GM23248 (cell line): ENCODE data around the gene NR3C1.

Source experiments
- EZH2 ChIP-seq: fragments of 200-600 bp; sonication (generic); IDR thresholded peaks from 2 replicates; pipeline ENCODE4 v1.6.1; 2018; ENCODE audit warnings: antibody characterized with exemption, mild to moderate bottlenecking; ENCODE audit not compliant: insufficient read depth, poor library complexity, severe bottlenecking
- EZH2phosphoT487 ChIP-seq: fragments of 200-600 bp; sonication (generic); IDR thresholded peaks from 2 replicates; pipeline ENCODE4 v1.6.1; 2018; ENCODE audit warnings: antibody characterized with exemption, moderate library complexity, mild to moderate bottlenecking, low read depth; ENCODE audit not compliant: insufficient read depth

- TF ChIP-seq EZH2: no peak
- TF ChIP-seq EZH2phosphoT487: no peak
Observed at GRCh38 chr5:143448518-143448917, 45.0 kb upstream of the NR3C1 start.
